ENCODE results near the gene TLE1. TPM values are rescaled to one million over a fixed set of nuclear protein-coding genes. Genes with fewer than 3 reads are reported as not detected.

Gene TLE1
- total and polyA plus RNA-seq, 9 of the 15 experiments (the other 6 are each of a cell fraction or from before 2014, with no cell fraction given): 0.11 TPM; not detected in 8

DNA sequence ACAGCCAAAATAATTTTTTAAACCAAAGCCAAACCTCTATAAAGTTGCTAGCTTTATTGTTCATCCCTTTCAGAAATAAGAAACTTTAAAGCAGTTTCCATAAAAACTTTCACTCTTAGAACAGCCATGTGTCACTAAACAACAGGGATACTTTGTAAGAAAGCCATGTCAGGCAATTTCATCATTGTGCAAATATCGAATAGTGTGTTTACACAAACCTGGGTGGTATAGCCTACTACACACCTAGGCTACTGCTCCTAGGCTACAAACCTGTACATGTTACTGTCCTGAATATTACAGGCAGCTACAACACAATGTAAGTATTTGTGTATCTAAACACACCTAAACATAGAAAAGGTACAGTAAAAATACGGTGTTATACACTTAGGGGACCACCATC, 59.9 kb downstream of the TLE1 start (continued):
- no peak for TF ChIP-seq KLF16 (IDR thresholded peaks at IDR 0.05)
- no peak for TF ChIP-seq TEAD4 (IDR thresholded peaks at IDR 0.05; ENCODE audit: low read length)
- TF ChIP-seq TEAD4 (CRISPR knock-in tag; IDR thresholded peaks at IDR 0.05; ENCODE audit: borderline replicate concordance): no peak
- no peak for TF ChIP-seq TSC22D4 (tag; IDR thresholded peaks at IDR 0.05)

- H3K9me3 ChIP-seq (replicated peaks; ENCODE audit: control insufficient read depth, insufficient read depth, low read depth, low read length): no peaks in the 10 kb centered on the region
- no peak for DNase-seq (ENCODE audit: extremely low read depth in 1 of 4, low spot score in 3 of 4)
- in situ Hi-C loops (cut with MboI): no loop called here
- POLR2A ChIA-PET: no interaction called here
- no peak for FAIRE-seq
- H2AFZ ChIP-seq (ENCODE audit: low read depth, low read length): no peak overlapping the region
- no peaks in the 10 kb centered on the region for H3K27me3 ChIP-seq (ENCODE audit: control insufficient read depth in 2 of 2, insufficient read depth in 2 of 2, low read length in 2 of 2)
- no peak overlapping the region for H3K4me2 ChIP-seq (ENCODE audit: insufficient read depth, low read length)
- H3K9ac ChIP-seq (ENCODE audit: insufficient read depth in 1 of 2, low read depth in 2 of 2, low read length in 2 of 2): no peak overlapping the region
- H3K4me3 ChIP-seq: no peak overlapping the region
- no peak for TF ChIP-seq ARHGAP35 (IDR thresholded peaks at IDR 0.05; ENCODE audit: partially characterized antibody)
- TF ChIP-seq HNRNPLL (IDR thresholded peaks at IDR 0.05; ENCODE audit: low read depth, low read length, poor library complexity, severe bottlenecking): no peak
- no peak for TF ChIP-seq HMG20B (CRISPR knock-in tag; IDR thresholded peaks at IDR 0.05)
- CTCF ChIA-PET (ENCODE audit: low intra/inter-chr PET ratio): no interaction called here
- H4K20me1 ChIP-seq (replicated peaks; ENCODE audit: control insufficient read depth, insufficient read depth, low read length): no peaks in the 10 kb centered on the region
- intact Hi-C loops (cut with micrococcal nuclease): no loop called here
- ATAC-seq: no peak
- H3K79me2 ChIP-seq (ENCODE audit: control insufficient read depth, insufficient read depth, low read length): no peaks in the 10 kb centered on the region
- no TSS peak for BruUV-seq (replicated peaks)
- no peaks in the 10 kb centered on the region for H3K4me1 ChIP-seq (replicated peaks in 1 of 2; ENCODE audit: control insufficient read depth in 2 of 2, insufficient read depth in 2 of 2, low read length in 2 of 2)
- H3K27ac ChIP-seq (ENCODE audit: extremely low read depth, low read depth, low read length): no peak overlapping the region
- H3K36me3 ChIP-seq (ENCODE audit: control insufficient read depth, insufficient read depth, low read length): no peaks in the 10 kb centered on the region
- no peaks in the 10 kb centered on the region for H3K9me1 ChIP-seq (ENCODE audit: control insufficient read depth, insufficient read depth, low read length)
- WGBS (ENCODE audit: insufficient coverage, low coverage, missing lambda C conversion rate): 3% methylated on average over 5 of the region's 5 CpGs
Observed at GRCh38 chr9:81628897-81629296, 60.5 kb downstream of the TLE1 start.
